ENCODE measurements around the gene DDX39A.
"Not testable (repeated sequence)": the region's sequence is repeated elsewhere in the genome, so short reads cannot be mapped to it uniquely, and the experiment has no call there.

Gene DDX39A

DNA sequence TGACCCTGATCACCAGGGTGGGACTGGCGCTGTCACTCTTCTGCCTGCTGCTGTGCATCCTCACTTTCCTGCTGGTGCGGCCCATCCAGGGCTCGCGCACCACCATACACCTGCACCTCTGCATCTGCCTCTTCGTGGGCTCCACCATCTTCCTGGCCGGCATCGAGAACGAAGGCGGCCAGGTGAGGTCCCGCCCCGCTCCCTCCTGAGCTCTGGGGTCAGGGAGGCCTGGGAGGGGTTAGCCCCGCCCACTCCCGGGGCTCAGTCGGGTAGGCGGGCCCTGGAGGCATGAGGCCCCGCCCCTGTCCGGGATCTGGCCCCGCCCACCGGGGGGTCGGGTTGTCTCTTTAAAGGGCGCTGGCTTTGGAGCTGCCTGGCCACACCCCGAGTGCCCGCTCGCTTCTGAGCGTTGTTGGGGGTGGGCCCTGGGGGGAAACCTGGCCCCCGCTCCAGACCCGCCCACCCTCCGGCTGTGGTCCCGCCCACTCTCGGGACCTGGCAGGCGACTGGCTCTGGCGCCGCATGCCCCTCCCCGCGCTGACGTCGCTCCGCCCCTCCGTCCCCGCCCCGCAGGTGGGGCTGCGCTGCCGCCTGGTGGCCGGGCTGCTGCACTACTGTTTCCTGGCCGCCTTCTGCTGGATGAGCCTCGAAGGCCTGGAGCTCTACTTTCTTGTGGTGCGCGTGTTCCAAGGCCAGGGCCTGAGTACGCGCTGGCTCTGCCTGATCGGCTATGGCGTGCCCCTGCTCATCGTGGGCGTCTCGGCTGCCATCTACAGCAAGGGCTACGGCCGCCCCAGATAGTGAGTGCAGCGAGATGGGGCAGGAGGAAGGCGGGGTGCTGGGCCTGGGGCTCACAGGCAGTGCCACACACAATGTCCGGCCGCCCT is 13.1 kb downstream of the DDX39A start:
- peaks cover 0 to 26% (median 5%) of the 10 kb centered on the region in 4 donors for H3K4me1 ChIP-seq
- DNase-seq, result peak; percentile 73 to 91
- peak overlapping the region; percentile 66 to 67 for H3K27ac ChIP-seq
- intact Hi-C loops (cut with DNase I; ENCODE audit: low total_unique reads), result loop anchor here (2.0 to 10.0 kb wide), 2 partner anchors 45 to 261 kb away; no protein-coding TSS in a partner anchor
- no peaks in the 10 kb centered on the region for H3K27me3 ChIP-seq
- TF ChIP-seq, protein P1, sequence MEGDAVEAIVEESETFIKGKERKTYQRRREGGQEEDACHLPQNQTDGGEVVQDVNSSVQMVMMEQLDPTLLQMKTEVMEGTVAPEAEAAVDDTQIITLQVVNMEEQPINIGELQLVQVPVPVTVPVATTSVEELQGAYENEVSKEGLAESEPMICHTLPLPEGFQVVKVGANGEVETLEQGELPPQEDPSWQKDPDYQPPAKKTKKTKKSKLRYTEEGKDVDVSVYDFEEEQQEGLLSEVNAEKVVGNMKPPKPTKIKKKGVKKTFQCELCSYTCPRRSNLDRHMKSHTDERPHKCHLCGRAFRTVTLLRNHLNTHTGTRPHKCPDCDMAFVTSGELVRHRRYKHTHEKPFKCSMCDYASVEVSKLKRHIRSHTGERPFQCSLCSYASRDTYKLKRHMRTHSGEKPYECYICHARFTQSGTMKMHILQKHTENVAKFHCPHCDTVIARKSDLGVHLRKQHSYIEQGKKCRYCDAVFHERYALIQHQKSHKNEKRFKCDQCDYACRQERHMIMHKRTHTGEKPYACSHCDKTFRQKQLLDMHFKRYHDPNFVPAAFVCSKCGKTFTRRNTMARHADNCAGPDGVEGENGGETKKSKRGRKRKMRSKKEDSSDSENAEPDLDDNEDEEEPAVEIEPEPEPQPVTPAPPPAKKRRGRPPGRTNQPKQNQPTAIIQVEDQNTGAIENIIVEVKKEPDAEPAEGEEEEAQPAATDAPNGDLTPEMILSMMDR (IDR thresholded peaks at IDR 0.05), result peak; percentile 88 to 96
- peak overlapping the region in 1 of 2 donors; percentile 30 for H3K4me3 ChIP-seq
- peaks cover 81 to 99% (median 92%) of the 10 kb centered on the region in 3 donors for H3K36me3 ChIP-seq
- H3K9me3 ChIP-seq, result no peaks in the 10 kb centered on the region

DNA sequence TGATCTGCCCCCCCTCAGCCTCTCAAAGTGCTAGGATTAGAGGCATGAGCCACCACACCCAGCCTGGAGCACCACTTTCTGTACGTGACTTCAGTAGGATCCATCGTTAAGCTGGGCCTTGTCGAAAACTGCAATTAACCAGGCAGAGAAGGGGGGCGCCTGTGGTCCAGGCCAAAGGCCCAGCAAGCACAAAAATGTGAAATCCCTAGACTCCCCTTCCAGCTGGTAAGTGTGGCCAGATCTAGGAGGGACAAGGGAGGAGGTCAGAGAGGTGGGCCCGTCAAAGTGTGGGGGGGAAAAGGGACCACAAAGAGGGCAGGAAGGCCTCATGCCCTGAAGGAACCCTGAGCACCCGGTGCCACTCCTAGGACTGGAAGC is 13.8 kb downstream of the DDX39A start:
- intact Hi-C loops (cut with DNase I; ENCODE audit: low total_unique reads), result loop anchor here (10.0 kb wide), 1 partner anchor 261 kb away; no protein-coding TSS in a partner anchor
- no peak for DNase-seq
- Histone ChIP-seq H3K27ac (peak overlapping the region; percentile 66 to 67), H3K36me3 (peaks cover 80 to 99% (median 91%) of the 10 kb centered on the region in 3 donors), H3K4me1 (peaks cover 0 to 26% (median 5%) of the 10 kb centered on the region in 4 donors), H3K9me3 (no peaks in the 10 kb centered on the region), H3K4me3 (no peak overlapping the region), H3K27me3 (no peaks in the 10 kb centered on the region)
- TF ChIP-seq, protein P1 (IDR thresholded peaks at IDR 0.05), result no peak

DNA sequence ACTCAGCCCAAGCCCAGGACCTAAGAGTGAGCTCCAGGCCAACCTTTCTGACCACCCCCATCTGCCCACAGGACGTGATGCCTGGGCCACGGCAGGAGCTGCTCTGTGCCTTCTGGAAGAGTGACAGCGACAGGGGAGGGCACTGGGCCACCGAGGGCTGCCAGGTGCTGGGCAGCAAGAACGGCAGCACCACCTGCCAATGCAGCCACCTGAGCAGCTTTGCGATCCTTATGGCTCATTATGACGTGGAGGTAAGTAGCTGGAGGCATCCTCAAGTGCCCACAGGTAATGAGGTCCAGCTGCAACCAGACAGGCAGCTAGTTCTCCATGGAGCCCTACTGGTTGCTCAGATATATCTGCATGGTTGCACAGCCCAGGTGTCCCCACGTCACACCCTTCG is 14.8 kb downstream of the DDX39A start:
- Histone ChIP-seq H3K9me3 (no peaks in the 10 kb centered on the region), H3K27ac (no peak overlapping the region), H3K4me1 (peaks cover 0 to 26% (median 5%) of the 10 kb centered on the region in 4 donors), H3K36me3 (peaks cover 78 to 96% (median 89%) of the 10 kb centered on the region in 3 donors), H3K4me3 (no peak overlapping the region), H3K27me3 (no peaks in the 10 kb centered on the region)
- no peak for DNase-seq
- TF ChIP-seq, protein P1 (IDR thresholded peaks at IDR 0.05), result no peak
- intact Hi-C loops (cut with DNase I; ENCODE audit: low total_unique reads), result loop anchor here (10.0 kb wide), 1 partner anchor 260 kb away; no protein-coding TSS in a partner anchor

DNA sequence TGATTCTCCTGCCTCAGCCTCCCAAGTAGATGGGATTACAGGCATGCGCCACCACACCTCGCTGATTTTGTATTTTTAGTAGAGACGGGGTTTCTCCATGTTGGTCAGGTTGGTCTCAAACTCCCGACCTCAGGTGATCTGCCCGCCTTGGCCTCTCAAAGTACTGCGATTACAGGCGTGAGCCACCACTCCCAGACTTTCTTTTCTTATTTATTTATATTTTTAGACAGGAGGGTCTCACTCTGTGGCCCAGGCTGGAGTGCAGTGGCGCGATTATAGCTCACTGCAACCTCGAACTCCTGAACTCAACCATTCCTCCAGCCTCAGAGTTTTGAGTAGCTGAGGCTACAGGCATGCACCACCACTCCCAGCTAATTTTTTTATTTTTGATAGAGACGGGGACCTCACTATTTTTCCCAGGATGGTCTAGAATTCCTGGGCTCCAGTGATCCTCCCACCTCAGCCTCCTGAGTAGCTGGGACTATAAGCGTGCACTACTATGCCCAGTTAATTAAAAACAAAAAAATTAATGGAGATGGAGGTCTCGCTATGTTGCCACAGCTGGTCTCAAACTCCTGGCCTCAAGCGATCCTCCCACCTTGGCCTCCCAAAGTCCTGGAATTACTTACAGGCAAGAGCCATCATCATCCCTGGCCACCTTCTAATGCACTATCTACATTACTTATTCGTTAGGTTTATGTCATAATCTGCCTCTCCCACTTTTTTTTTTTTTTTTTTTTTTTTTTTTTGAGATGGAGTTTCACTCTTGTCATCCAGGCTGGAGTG is 15.8 kb downstream of the DDX39A start:
- H3K36me3 ChIP-seq, result peaks cover 73 to 89% (median 85%) of the 10 kb centered on the region in 3 donors
- intact Hi-C loops (cut with DNase I; ENCODE audit: low total_unique reads), result loop anchor here (10.0 kb wide), 1 partner anchor 259 kb away; no protein-coding TSS in a partner anchor
- H3K4me3 ChIP-seq, H3K9me3 ChIP-seq, DNase-seq, H3K27me3 ChIP-seq: not testable (repeated sequence)
- H3K4me1 ChIP-seq, result peaks cover 0 to 26% (median 5%) of the 10 kb centered on the region in 4 donors
- peak overlapping the region in 1 of 2 donors; percentile 60 for H3K27ac ChIP-seq

DNA sequence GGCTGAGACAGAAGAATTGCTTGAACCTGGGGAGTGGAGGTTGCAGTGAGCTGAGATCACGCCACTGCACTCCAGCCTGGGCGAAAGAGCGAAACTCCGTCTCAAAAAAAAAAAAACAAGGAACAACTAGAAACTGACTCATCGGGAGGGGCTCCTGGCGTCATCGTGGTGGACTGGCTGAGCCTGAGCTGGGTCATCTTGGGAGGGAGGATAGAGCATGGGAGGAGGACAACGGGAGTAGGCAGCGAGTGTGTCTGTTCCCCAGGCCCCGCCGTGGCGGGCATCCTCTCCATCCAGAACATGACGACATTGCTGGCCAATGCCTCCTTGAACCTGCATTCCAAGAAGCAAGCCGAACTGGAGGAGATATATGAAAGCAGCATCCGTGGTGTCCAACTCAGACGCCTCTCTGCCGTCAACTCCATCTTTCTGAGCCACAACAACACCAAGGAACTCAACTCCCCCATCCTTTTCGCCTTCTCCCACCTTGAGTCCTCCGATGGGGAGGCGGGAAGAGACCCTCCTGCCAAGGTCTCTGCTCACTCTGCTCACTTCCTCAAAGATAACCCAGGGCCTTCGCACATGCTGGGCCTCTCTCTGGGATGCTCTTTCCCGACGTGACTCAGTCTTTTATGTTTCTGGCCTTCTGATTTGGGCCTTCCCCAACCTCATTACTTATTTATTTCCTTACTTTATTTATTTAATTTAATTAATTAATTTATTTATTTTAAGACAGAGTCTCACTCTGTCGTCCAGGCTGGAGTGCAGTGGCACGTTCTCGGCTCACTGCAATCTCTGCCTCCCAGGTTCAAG is 16.6 kb downstream of the DDX39A start:
- DNase-seq, result peak; percentile 78 to 88
- TF ChIP-seq, protein P1 (IDR thresholded peaks at IDR 0.05), result no peak
- peaks cover 71 to 87% (median 82%) of the 10 kb centered on the region in 3 donors for H3K36me3 ChIP-seq
- H3K27ac ChIP-seq, result peak overlapping the region; percentile 45 to 60
- H3K4me1 ChIP-seq, result peaks cover 0 to 26% (median 5%) of the 10 kb centered on the region in 4 donors
- no peaks in the 10 kb centered on the region for H3K27me3 ChIP-seq
- H3K4me3 ChIP-seq, result no peak overlapping the region
- no peaks in the 10 kb centered on the region for H3K9me3 ChIP-seq
- intact Hi-C loops (cut with DNase I; ENCODE audit: low total_unique reads), result loop anchor here (10.0 kb wide), 1 partner anchor 258 kb away; no protein-coding TSS in a partner anchor
